Measurements from ENCODE around the gene ANKRD39. TPM values are rescaled to one million over a fixed set of nuclear protein-coding genes. Genes with fewer than 3 reads are reported as not detected.

Gene ANKRD39
- total RNA-seq, 1 donor from 2014 or later: 4.7 TPM

DNA sequence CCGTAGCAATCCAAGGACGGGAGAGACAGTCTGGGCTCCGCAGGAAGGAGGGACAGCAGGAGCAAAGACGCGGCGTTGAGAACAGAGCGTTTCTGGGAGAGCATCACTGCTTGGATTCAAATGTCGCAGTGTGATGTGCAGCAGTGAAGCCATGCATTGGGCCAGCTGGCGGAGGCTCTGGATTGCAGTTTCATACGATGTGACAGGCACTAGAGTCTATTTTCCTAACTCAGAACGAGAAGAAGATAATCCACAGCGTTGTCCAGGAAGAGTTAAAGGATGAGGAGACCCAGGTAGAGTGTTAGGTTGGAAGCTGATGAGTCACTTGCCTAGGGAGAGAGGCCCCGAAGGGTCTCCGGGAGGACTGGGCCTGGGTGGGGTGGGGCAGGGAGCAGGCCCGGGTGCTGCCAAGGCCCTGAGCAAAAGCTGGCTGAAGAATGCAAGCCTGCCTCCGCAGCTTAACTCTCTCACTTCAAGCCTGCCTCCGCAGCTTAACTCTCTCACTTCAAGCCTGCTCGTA lies 29.7 kb upstream of the ANKRD39 start:
- no peak for DNase-seq (ENCODE audit: low read depth)

DNA sequence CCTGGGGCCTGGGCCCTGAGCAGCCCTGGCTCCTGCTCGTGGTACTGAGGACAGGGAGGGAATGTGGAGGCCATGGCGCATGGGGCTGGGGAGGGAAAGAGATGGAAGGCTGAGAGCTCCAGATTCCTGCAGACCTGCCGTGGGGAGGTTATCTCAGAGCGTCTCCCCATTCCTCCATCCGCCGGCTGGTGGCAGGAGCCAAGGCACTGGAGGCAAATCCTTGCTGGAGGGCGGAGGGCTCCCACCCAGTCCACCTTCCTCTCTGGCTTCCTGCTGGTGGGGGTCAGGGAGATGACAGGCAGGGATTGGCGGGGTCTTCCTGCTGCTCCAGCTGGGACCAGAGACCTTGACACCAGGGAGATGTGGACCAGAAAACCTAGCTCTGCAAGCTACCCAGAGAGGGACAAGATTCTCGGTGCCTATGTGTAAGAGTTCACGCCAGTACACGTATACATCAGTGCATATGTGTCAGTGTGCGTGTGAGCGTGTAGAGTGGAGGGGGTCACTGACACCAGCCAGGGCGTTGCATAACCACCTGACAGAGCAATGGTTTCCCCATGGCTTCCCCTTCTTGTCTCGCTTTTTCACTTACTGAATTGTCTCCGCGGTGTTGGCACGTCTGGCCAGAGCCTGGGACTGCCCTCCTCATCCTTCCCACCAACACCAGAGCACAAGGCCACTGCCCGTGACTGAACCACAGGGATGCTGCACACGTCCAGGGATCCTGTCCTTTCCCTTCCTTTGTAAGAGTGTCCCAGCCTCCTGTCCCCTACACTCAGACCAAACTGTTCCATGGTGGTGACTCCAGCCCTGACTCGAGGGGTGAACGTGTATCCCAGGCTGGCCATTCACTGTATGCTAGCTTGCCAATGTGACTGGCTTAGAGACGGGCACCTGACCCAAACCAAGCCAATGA lies 27.9 kb upstream of the ANKRD39 start:
- no peak for DNase-seq (ENCODE audit: low read depth)

GRCh38 chr2:96884299-96885094 lies 26.7 kb upstream of the ANKRD39 start:
- DNase-seq (ENCODE audit: low read depth): no peak

- DNase-seq (ENCODE audit: low read depth): no peak
Observed at GRCh38 chr2:96883306-96883705, 25.5 kb upstream of the ANKRD39 start.

DNA sequence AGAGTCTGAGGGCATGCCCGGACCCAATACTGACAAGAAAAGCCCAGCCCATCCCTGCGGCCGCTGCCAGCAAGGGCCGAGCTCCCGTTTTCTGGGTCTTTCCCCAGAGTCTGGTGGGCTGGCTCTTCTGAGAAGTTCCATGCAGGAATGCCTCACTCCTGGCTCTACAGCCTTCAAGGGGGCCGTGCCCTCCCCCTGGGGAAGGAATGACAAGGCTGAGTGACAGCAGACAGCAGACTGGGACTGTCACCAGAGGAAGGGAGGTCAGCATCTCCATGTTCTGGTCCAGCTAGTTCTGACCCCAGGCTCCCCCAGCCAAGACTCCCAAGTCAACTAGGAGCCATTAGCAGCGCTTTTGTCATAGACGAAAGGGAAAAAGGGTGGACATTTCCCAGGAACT lies 25.1 kb upstream of the ANKRD39 start:
- DNase-seq (ENCODE audit: low read depth): no peak

DNA sequence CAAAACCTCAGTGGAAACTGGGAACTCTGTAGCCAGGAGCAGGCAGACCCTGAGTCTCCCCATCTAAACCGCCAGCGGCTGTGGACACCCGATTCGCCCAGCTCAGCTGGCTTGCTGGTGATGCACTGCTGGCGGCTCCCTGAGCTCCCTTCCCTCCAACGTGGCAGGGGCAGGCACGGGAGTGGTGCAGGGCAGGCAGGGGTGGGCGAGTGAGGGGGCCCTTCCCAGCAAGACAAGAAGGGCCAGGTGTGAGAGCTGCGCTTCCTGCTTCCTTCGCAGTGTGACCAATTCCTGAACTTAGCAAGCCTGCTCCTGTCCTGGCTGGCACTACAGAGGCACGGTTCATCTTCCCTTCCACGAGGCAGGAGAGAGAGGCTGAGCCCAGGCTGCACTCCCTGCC lies 24.4 kb upstream of the ANKRD39 start:
- DNase-seq (ENCODE audit: low read depth): no peak

- no peak for DNase-seq (ENCODE audit: low read depth)
Observed at GRCh38 chr2:96881349-96882195, 23.8 kb upstream of the ANKRD39 start.

- DNase-seq (ENCODE audit: low read depth): no peak
Observed at GRCh38 chr2:96880891-96881273, 23.1 kb upstream of the ANKRD39 start.

DNA sequence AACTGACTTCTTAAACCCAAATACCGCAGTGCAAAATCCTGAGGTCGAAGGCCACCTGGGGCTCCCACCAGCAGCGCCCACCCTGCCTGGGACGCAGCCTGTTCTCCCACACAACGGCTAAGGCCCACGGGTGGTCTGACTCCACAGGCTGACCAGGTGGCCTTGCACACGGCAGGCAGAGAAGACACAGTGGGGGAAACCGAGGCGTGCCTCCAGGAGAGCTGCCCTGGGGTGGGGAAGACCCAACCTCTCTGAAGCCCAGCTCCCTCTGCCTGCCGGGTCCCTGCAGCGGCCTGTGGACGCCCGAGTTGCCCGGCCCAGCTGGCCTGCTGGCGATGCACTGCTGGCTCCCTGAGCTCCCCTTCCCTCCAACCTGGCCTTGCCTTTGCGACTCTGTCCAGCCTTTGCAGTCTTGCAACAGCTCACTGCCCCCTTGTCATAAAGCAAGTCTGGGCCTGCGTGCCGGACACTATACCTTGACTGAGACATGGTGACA lies 21.8 kb upstream of the ANKRD39 start:
- DNase-seq (ENCODE audit: low read depth): no peak

DNA sequence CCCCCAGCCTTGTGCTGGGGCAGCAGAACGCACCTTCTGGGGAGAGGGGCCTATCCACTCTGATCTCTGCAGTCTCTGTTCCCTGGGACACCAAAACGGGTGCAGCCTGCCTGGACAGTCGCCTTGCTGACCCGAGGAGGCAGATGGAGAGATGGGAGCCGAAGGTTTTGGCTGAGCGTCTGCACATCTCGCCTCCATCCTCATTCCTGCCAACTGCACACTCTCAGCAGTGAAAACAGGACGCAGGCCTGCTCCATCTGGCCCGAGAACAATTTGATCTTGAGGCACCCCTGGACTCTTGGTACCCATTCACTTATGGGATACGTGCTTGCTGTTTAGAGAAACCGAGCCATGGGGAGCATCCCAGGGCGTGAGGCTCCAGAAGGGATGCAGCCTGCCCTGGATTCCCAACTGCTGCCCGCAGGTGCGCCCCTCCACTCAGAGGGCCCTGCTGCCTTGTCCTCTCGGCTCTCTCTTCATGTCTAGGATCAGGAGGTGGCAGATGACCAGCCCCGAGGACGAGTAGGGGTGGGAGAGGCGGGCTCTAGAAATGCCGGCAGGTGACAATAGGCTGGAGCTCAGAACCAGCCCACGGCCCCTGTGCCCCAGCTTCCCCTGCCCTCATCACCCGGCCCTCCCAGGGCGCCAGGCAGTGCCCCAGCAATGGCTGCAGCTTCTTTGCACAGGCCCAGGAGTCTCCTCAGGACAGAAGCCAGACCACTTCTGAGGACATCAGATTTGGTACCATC lies 21.2 kb upstream of the ANKRD39 start:
- no peak for DNase-seq (ENCODE audit: low read depth)

- no peak for DNase-seq (ENCODE audit: low read depth)
Observed at GRCh38 chr2:96878171-96878570, 20.4 kb upstream of the ANKRD39 start.

GRCh38 chr2:96877631-96878092 lies 19.8 kb upstream of the ANKRD39 start:
- no peak for DNase-seq (ENCODE audit: low read depth)

DNA sequence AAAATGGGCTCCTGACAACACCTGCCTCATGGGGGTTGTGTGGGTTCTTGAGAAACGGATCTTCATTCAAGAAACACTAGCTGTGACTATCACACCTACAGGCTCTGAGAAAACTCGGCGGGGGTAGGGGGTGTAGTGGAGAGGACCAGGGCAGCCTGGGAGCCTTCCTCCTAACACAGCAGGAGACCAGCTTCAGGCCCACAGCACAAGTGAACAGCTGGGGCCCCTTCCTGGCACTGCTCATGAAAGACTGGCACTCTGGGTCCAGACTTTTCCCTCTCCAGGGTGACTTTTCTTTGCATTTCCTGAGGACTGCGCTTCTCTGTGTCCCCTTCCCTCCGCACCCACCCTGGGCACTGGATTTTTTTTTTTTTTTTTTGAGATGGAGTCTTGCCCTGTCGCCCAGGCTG lies 19.2 kb upstream of the ANKRD39 start:
- no peak for DNase-seq (ENCODE audit: low read depth)

GRCh38 chr2:96876269-96877041 lies 18.6 kb upstream of the ANKRD39 start:
- no peak for DNase-seq (ENCODE audit: low read depth)

DNA sequence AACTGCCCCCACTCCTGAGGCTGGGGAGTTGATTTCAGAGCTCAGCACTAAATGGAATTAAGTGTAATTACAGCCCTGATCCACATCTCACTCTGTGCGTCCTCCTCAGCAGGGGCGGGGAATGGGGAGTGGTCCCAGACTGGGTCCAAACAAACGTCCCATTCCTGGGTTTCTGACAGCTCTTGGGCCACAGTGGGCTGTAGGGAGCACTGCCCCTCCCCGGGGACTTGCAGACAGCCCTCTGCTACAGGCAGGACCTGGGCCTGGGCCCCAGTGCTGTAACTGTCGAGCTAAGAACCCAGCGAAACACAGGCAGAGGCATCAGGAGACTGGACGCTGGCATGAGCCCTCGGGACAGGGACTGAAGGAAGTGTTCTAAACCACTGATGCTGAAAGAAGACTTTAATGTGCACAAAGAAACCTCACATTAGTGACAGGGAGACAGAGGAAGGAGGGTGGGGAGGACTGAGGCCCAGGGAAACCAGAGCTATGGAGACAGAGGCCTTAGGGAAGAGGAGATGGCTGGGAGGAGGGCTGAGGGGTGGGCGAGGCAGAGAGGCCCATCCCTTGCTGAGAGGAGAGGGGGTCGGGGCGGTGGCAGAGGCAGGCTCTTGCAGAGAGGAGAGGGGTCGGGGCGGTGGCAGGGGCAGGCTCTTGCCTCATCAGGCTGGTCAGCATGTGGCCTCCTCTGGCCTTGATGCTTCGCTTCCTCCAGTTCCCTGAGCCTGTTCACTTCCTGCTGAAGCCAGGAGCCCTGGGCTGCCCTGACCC lies 17.9 kb upstream of the ANKRD39 start:
- no peak for DNase-seq (ENCODE audit: low read depth)

DNA sequence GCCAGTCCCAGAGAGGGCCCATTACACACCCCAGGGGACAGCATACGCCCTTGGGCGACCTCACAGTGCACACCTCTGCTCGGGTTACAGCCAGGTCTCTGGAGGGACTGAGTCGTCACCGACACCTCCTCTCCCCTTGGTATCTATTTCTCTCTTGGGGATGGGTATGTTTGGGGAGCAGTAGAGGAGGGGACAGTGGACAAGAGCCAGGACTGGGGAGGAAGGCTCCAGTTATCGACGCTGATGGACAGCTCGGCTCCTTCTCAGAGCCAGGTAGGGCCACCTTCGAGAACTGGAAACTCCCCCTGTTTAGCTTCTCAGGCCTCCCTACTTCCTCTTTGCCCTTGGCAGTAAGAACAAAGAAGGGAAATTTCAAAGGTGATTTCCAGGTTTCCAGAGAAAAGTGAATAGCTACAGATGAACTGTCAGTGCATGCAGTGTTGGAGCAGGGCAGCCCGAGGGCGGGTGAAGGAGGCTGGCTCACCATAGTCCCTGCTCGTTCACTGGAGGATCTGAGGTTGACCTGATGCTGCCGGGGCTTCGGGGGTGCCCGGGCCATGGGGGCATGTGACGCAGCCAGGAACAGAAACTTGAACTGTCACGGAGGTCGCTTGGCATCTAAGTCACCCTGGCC lies 16.5 kb upstream of the ANKRD39 start:
- DNase-seq (ENCODE audit: low read depth): no peak

GRCh38 chr2:96873651-96874096 lies 15.9 kb upstream of the ANKRD39 start:
- DNase-seq (ENCODE audit: low read depth): no peak

DNA sequence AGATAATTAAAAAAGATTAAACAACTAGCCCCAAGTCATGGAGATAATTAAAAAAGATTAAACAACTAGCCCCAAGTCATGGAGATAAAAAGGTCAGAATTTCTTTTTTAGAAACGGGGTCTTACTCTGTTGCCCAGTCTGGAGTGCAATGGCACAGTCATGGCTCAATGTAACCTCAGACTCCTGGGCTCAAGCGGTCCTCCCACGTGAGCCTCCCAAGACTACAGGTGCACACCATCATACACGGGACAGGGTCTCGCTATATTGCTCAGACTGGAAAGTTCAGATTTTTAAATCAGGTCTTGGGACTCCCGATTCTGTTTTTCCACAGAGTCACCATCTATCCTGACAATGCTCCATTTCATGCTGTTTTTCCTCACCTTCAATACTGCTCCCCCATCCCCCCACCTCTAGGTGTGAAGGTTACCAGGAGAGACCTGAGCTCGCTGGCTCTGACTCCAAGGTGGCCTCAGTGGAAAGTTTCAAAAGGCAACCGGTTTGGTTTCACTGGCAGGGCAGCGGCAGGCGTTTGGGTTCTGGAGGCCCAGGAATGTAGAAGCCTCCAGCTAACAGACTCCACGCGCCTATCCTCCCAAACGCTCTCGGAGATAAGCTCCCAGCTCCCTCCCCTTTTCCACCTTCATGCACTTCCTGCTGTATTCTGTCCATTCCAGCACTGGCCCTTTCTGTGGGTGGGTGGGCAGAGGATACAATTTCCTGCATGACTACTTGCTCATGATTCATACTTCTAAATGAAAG lies 15.0 kb upstream of the ANKRD39 start:
- DNase-seq (ENCODE audit: low read depth): no peak
